HPDE6-E6E7 (cell line): ENCODE results near the gene TBCD.
A peak's percentile ranks its signal among the peaks of the same experiment; 100 is the strongest.

ENCODE experiments used
- DNase-seq: peaks from one replicate; pipeline ENCODE4 v3.0.0; 2011; ENCODE audit warnings: missing footprints; ENCODE audit errors: extremely low spot score

TBCD gene

GRCh38 chr17:82751571-82752370 is at the start of gene TBCD:
TSS of gene TBCD (plus strand) at chr17:82752065. CDS start at chr17:82752194, 129 bp downstream.
- DNase-seq = peak; percentile 95

GRCh38 chr17:82702231-82702927 is 49.5 kb upstream of the TBCD start:
- no peak for DNase-seq

- no peak for DNase-seq
Observed at GRCh38 chr17:82703036-82703745, 48.7 kb upstream of the TBCD start.

- DNase-seq = no peak
Observed at GRCh38 chr17:82703935-82704865, 47.7 kb upstream of the TBCD start.

- DNase-seq = no peak
Observed at GRCh38 chr17:82704886-82705285, 47.0 kb upstream of the TBCD start.

GRCh38 chr17:82705756-82706155 is 46.1 kb upstream of the TBCD start:
- DNase-seq = no peak

- DNase-seq = no peak
Observed at GRCh38 chr17:82709024-82709675, 42.7 kb upstream of the TBCD start.

- DNase-seq = no peak
Observed at GRCh38 chr17:82709676-82710498, 42.0 kb upstream of the TBCD start.

- no peak for DNase-seq
Observed at GRCh38 chr17:82710499-82711232, 41.2 kb upstream of the TBCD start.

- no peak for DNase-seq
Observed at GRCh38 chr17:82713071-82713723, 38.7 kb upstream of the TBCD start.

- peak; percentile 96 for DNase-seq
Observed at GRCh38 chr17:82716203-82717010, 35.5 kb upstream of the TBCD start, which contains the start of gene FN3KRP. TSS of gene FN3KRP (plus strand) at chr17:82716706. CDS start at chr17:82716756, 50 bp downstream.

- DNase-seq = no peak
Observed at GRCh38 chr17:82718986-82719685, 32.7 kb upstream of the TBCD start.

GRCh38 chr17:82720204-82720603 is 31.7 kb upstream of the TBCD start:
- no peak for DNase-seq

- DNase-seq = no peak
Observed at GRCh38 chr17:82722341-82723013, 29.4 kb upstream of the TBCD start.

GRCh38 chr17:82723169-82723807 is 28.6 kb upstream of the TBCD start:
- DNase-seq = no peak

GRCh38 chr17:82726427-82726826 is 25.4 kb upstream of the TBCD start:
- no peak for DNase-seq
